Stimulated activated CD4-positive, alpha-beta T cell treated with anti-CD3 and anti-CD28 coated beads, Interleukin-15, amount 100 ng/mL, for 48 hours (primary cell): ENCODE measurements around the gene PRKCE.

ENCODE experiments used
- DNase-seq, 2 donors: peaks; one replicate each; pipeline ENCODE4 v3.0.0-alpha.2; 2020; ENCODE audit warnings: low read depth in 2 of 2

Gene PRKCE

DNA sequence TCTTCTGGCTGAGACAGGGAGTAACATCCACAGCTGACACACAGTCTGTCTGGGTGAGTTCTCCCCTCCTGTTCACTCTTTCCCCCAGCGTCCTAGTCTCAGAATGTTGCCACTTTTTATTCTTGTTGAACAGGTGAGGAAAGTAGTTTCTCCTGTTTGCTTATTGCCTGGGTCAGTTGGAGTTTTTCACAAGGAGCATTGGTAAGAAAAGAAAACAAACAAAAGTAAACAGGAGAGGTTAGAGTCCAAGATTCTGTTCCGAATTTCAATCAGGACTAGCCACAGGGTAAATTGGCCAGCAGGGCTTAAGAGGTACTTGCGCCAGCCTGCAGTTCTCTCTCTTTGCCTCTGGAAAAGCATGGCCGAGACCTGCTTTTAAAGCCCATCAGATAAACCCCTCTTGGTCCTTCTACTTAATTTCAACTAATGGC lies 390.7 kb downstream of the PRKCE start:
- no peak for DNase-seq

DNA sequence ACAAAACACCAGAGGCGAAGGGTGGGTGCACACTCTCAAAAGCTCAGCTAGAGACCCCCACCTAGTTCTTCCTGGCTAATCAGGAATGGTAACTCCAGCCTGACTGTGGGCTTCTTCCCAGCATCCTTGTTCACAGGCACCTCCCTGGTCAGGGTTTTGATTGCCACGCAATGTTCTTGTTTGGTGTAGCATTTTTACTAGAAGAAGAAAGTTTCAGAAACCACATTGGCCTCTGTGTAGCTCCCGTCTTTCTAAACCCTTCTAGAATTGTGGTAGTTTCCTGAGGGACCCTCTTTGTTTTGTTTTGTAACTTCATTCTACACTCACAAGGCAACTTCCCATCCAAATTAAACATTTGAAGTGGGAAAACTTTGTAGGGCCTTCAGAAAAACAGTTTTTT lies 391.2 kb downstream of the PRKCE start:
- DNase-seq: no peak

DNA sequence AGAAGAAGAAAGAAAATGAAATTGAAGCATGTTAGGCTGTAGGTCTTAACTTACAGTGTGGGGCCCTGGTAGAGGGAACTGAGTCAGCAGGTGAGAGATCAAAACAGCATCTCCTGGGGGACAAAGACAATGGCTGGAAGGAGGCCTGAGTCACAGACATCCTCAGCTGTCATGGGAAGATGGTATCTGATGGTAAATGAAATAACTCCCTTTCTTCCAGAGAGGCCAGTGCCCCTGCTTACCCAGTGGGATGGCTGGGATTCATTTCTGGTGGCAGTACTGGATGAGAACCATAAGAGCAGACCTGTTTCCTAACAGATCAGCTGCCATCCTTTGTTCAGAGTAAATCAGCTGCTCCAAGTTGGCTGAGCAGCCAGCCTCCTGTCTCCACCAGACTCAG lies 394.4 kb downstream of the PRKCE start:
- DNase-seq: no peak

- no peak for DNase-seq
Measured at GRCh38 chr2:46047290-46047689, 395.8 kb downstream of the PRKCE start.

DNA sequence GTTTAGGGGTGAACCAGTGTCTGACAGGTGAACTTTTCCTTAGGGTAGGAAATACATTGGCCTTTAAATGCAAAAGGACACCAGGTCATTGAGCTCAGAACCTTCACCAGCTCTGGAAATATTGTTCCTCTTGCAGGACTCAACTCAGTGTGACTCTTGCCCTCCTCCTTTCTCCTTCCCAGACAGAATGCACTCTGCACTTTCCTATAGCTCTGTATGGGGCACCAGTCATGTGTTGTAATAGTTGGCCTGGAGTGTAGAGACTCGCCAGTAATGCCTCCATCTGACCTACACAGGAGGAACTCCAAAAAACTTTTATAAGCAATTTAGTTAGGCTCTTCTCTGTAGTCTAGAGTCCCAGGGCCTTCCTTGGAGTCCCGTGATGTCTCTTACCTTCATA lies 397.2 kb downstream of the PRKCE start:
- no peak for DNase-seq

DNA sequence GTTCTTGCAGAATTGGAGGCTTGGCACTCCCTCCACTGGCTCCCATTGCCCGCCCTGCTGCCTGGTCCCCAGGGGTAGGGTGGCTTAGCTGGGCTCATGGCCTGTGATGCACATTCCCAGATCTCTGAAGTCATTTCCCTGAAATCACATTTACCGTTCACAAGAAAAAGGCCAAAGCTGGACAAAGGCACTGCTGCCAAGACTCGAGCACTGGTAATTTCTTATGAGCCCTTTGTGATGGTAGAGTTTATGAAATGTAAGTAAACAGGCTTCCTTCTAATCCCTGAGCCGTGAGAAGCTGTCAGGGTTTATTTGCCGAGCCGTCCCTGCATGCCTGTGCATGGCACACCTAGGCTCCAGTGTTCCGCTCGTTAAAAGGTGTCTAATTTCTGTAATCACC lies 398.6 kb downstream of the PRKCE start:
- no peak for DNase-seq

DNA sequence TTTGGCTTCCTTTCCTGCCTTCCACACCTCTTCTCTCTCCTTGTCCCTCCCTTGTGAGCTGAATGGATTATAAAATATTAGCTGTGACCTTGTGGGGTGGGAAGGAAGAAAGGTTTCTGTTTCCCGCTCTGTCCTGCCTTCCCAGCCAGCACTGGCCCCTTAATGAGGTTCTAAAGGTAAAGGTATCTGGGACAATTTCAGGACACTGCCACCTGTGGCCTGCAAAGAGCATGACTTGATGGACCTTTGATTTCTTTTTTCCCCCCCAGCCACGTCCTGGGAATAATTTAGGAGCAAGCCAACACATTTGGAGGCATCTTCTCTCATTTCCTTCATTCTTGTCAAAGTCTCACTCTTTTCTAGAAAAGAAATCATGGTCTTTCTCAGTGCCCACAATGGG lies 399.0 kb downstream of the PRKCE start:
- DNase-seq: no peak

DNA sequence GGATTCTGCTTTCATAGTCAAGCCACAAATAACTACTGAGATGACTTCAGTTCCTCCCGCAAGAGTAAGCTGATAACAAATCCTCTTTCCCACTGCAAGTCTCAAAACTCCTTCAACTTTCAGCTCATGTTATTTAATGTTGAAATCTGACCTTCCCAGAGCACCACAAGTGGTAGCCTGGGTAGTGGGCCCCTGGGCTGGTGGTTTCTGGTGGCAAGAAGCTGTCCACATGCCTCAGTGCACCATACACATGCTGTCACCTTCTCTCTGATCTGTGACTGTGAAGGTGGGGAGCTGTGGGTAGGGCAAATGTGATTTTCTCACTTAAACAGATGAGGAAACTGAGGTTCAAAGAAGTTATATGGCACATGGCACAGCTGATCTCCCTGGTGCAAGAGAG lies 399.6 kb downstream of the PRKCE start:
- DNase-seq: no peak

DNA sequence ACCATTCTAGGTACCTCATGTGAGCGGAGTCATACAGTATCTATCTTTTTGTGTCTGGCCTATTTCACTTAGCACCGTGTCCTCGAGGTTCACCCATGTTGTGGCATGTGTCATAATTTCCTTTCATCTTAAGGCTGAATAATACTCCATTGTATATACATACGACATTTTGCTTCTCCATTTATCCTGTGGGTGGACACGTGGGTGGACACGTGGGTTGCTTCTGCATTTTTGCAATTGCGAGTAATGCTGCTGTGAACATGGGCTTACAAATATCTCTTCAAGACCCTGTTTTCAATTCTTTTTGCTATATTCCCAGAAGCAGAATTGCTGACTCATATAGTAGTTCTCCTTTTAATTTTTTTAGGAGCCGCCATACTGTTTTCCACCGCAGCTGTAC lies 402.1 kb downstream of the PRKCE start:
- no peak for DNase-seq

GRCh38 chr2:46056541-46056940 lies 405.1 kb downstream of the PRKCE start:
- no peak for DNase-seq

GRCh38 chr2:46058140-46058539 lies 406.7 kb downstream of the PRKCE start:
- DNase-seq: no peak

GRCh38 chr2:46062637-46063412 lies 411.4 kb downstream of the PRKCE start:
- peak; percentile 54 to 69 for DNase-seq

DNA sequence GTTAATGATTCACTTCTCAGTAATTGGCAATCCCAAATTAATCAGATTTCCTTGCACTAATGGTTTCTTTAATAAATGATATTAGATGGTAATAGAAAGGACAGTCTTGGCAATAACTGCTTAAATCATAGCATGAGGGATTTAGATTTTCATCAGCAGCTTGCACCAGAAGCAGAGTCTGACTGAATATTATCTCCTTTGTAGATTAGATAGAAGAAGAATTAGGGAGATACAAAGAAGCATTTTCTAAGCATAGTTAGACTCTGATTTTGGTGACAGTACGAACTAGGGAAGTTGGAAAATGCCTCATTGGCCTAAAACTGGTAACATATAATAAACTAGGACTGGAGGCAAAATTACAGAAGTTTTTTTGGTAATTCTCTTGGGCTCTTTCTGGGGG lies 412.9 kb downstream of the PRKCE start:
- DNase-seq: no peak

DNA sequence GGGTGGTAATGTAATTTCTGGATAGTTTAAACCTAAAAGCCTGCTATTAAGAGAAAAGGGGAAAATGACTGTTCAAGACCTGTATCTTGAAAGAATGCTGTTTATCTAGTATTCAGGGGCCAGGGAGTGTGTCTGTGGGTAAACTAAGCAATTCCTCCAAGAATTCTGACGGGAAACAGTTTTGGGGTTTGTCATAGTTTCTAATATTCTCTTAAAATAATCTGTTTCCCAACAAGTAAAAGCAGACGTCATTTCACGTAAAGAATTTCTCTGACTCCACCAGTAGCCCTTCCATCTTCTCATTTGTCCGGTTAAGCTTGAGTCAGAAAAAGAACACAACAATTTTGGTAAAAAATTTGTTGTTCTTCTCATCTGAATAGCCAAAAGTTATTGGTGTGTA lies 413.7 kb downstream of the PRKCE start:
- DNase-seq: no peak

DNA sequence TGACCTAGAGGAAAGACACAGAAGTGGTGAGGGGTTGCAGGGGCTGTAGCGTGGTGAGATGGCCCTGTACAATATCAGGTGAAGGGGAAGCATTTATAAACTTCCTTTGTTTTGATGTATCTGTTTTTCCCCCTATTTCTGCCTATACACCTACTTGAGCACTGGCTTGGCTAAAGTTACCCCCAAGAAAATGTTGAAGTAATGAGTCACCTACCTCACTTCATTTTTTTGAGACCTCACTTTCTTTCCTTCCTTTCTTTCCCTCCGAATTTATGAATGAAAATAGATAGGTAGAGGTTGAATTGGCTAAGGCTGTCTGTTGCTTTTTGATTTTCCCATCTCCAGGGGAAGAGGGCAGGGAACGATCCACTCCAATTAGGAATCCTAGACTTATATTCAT lies 414.6 kb downstream of the PRKCE start:
- DNase-seq: no peak

- DNase-seq: no peak
Measured at GRCh38 chr2:46066601-46067000, 415.1 kb downstream of the PRKCE start.

DNA sequence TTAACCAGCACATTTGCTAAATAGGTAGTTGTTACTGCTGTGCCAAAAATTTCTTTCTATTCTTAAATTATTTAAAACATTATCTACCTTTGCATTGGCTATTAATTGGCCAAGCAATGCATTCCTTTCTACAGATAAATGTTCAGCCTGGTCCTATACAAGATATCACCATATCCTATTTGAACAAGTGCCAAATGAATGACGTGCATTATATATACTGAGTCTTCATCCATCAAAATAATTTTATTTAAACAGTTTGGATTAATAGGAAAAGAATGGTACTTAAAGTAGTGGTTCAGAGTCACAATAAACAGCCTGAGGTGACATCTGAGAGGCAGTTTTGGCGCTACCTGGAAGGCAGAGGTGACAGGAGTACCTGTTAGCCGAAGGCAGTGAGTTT lies 415.6 kb downstream of the PRKCE start:
- no peak for DNase-seq

DNA sequence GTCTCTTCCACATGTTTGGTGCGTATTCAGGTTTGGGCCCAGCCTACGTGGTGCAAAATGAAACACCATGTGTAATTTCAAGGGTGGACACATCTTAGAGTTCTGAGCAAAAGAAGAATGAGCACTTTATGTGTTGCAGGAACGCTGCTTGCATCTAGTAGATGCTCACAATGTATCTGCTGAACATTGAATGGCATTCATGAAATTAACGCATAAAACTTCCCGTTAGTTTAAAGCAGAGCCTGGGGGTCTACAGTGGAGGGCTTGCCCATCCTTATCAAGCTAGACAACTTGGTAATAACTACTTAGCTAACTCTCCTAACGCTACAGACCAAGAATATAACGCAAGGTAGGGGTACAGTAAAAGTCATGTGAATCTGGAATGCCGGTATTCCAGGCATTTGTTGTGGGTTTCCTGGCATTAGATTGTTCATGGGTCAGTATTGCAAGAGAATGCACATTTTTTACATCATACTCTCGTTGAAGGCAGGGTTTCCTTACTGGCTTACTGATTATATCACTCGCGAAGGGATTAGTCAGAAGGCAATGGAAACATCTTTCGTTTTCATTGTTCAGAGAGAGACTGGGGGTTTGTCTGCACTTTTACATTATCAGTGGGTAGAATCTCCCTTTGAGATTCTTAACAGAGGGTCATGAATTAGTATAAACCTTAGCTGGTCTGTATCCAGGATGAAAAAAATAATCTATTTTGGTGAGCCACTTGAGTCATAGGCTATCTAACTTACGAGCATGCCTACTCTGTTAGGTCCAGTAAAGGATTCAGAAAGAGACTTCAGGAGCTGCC lies 416.2 kb downstream of the PRKCE start:
- no peak for DNase-seq

GRCh38 chr2:46068636-46069035 lies 417.2 kb downstream of the PRKCE start:
- DNase-seq: no peak

DNA sequence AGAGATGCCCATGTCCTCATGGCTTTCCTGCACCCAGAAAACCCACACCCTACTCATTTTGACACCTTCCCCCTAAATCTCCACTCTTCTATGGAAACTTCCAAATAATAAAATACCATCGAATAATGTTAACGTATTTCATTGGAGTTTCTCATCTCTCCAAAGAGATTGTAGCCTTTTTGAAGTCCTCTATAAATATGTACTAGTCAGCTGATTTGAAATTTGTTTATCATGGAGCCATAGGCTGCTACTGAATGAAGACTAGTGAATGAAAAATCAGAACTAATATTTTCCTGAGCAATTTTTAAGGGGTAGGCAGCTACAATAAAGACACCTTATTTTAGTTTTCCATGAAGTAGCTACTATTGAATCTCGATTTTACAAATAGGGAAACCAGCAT lies 419.6 kb downstream of the PRKCE start:
- DNase-seq: no peak

GRCh38 chr2:46072101-46072820 lies 420.8 kb downstream of the PRKCE start:
- DNase-seq: no peak

DNA sequence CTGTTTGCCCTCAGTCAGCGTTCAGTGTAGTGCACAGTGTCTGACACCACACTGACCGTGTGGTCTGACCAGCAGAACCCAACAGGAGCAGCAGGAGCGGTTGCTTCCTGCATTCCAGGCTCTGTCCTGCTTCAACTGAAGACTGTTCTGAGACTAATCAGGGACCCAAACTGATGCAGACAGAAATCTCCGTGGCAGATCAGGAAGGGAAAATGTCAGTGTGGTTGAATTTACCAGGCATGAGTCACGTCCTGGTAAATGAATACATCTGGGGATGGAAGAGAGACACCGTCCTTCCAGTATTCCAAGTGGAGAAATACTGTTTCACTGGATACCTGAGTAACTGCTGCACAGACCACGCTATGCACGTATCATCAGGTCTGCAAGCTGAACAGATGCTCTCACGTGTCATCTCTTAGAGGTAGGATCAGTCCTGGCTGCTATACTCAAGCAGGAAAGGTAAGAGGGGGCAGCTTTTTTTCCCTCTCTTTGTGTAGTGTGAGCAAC lies 422.1 kb downstream of the PRKCE start:
- DNase-seq: no peak
